ENCODE results near the gene ADORA1.

- TF ChIP-seq TEAD4 (IDR thresholded peaks at IDR 0.05) (no peak), EP300 (IDR thresholded peaks at IDR 0.05; ENCODE audit: borderline replicate concordance) (no peak), USF1 (IDR thresholded peaks at IDR 0.05) (no peak), MAX (IDR thresholded peaks at IDR 0.05) (no peak), RAD21 (IDR thresholded peaks at IDR 0.05; ENCODE audit: low read depth) (no peak), CREB1 (IDR thresholded peaks at IDR 0.05; ENCODE audit: low read depth) (no peak), CEBPB (IDR thresholded peaks at IDR 0.05) (no peak)
Measured at GRCh38 chr1:203112475-203112874, 15.1 kb upstream of the ADORA1 start.

All from Ishikawa (cell line).